Type B pancreatic cell (in vitro differentiated cells): ENCODE measurements around the gene CTSC. TPM values are rescaled to one million over a fixed set of nuclear protein-coding genes. Genes with fewer than 3 reads are reported as not detected.

Experiments used
- DNase-seq: peaks from one replicate; pipeline ENCODE4 v3.0.0; 2021; ENCODE audit warnings: mixed read lengths; ENCODE audit not compliant: unreplicated experiment; ENCODE audit errors: extremely low spot score
- H3K27ac Mint-ChIP-seq: 2 replicates; pipeline ENCODE4 v1.8.0; 2021; ENCODE audit warnings: mild to moderate bottlenecking, mixed read lengths
- H3K27me3 Mint-ChIP-seq: 2 replicates; pipeline ENCODE4 v1.8.0; 2021; ENCODE audit warnings: mixed read lengths
- H3K36me3 Mint-ChIP-seq: 2 replicates; pipeline ENCODE4 v1.8.0; 2021; ENCODE audit warnings: mixed read lengths
- H3K4me1 Mint-ChIP-seq: one replicate; pipeline ENCODE4 v1.8.0; 2021; ENCODE audit warnings: mixed read lengths; ENCODE audit not compliant: unreplicated experiment
- H3K4me3 Mint-ChIP-seq: 2 replicates; pipeline ENCODE4 v1.8.0; 2021; ENCODE audit warnings: mild to moderate bottlenecking, mixed read lengths
- H3K9me3 Mint-ChIP-seq: 2 replicates; pipeline ENCODE4 v1.8.0; 2021; ENCODE audit warnings: mixed read lengths
- CTCF ChIP-seq: fragments of 200-600 bp; sonication (generic); conservative IDR thresholded peaks from 2 replicates; pipeline ENCODE4 v1.5.0; 2021; ENCODE audit warnings: antibody characterized with exemption, mild to moderate bottlenecking
- total RNA-seq: library from RNA; stranded (reverse); gene quantifications from 2 replicates; pipeline ENCODE4 v1.2.1, GENCODE V29; 2021; ENCODE audit warnings: low replicate concordance

Gene CTSC
- total RNA-seq, 1 donor from 2014 or later, result 155 TPM

GRCh38 chr11:88317536-88317935 lies 20.0 kb downstream of the CTSC start:
- peaks cover 32% of the 10 kb centered on the region for H3K36me3 Mint-ChIP-seq
- TF ChIP-seq CTCF, result no peak

GRCh38 chr11:88315981-88316441 lies 21.5 kb downstream of the CTSC start:
- H3K27ac Mint-ChIP-seq, result no peak overlapping the region
- TF ChIP-seq CTCF, result no peak
- H3K9me3 Mint-ChIP-seq, result no peaks in the 10 kb centered on the region
- no peak overlapping the region for H3K4me3 Mint-ChIP-seq
- no peak for DNase-seq
- no peaks in the 10 kb centered on the region for H3K4me1 Mint-ChIP-seq
- no peaks in the 10 kb centered on the region for H3K27me3 Mint-ChIP-seq
- peaks cover 24% of the 10 kb centered on the region for H3K36me3 Mint-ChIP-seq

More at GRCh38 chr11:88317536-88317935, 20.0 kb downstream of the CTSC start:
- Mint-ChIP-seq H3K27ac (no peak overlapping the region), H3K4me3 (no peak overlapping the region), H3K27me3 (no peaks in the 10 kb centered on the region), H3K4me1 (no peaks in the 10 kb centered on the region), H3K9me3 (peaks cover 6% of the 10 kb centered on the region)
- no peak for DNase-seq

GRCh38 chr11:88315015-88315414 lies 22.5 kb downstream of the CTSC start:
- TF ChIP-seq CTCF, result no peak
- no peaks in the 10 kb centered on the region for H3K4me1 Mint-ChIP-seq
- no peak overlapping the region for H3K4me3 Mint-ChIP-seq
- no peaks in the 10 kb centered on the region for H3K9me3 Mint-ChIP-seq
- DNase-seq, result no peak
- no peaks in the 10 kb centered on the region for H3K27me3 Mint-ChIP-seq
- peak overlapping the region; percentile 26 for H3K27ac Mint-ChIP-seq
- peaks cover 24% of the 10 kb centered on the region for H3K36me3 Mint-ChIP-seq

- H3K36me3 Mint-ChIP-seq, result peaks cover 33% of the 10 kb centered on the region
- no peak overlapping the region for H3K4me3 Mint-ChIP-seq
- H3K4me1 Mint-ChIP-seq, result no peaks in the 10 kb centered on the region
- DNase-seq, result no peak
- TF ChIP-seq CTCF, result no peak
- H3K27me3 Mint-ChIP-seq, result no peaks in the 10 kb centered on the region
- no peaks in the 10 kb centered on the region for H3K9me3 Mint-ChIP-seq
- no peak overlapping the region for H3K27ac Mint-ChIP-seq
Observed at GRCh38 chr11:88313441-88313840, 24.1 kb downstream of the CTSC start.

- Mint-ChIP-seq H3K27me3 (no peaks in the 10 kb centered on the region), H3K27ac (no peak overlapping the region), H3K9me3 (no peaks in the 10 kb centered on the region), H3K4me3 (no peak overlapping the region), H3K4me1 (no peaks in the 10 kb centered on the region), H3K36me3 (peaks cover 31% of the 10 kb centered on the region)
- no peak for TF ChIP-seq CTCF
- no peak for DNase-seq
Observed at GRCh38 chr11:88312628-88313027, 24.9 kb downstream of the CTSC start.

GRCh38 chr11:88310246-88310645 lies 27.3 kb downstream of the CTSC start:
- Mint-ChIP-seq H3K27ac (no peak overlapping the region), H3K4me1 (no peaks in the 10 kb centered on the region), H3K9me3 (peaks cover 6% of the 10 kb centered on the region), H3K27me3 (no peaks in the 10 kb centered on the region), H3K36me3 (peaks cover 44% of the 10 kb centered on the region), H3K4me3 (no peak overlapping the region)
- no peak for DNase-seq
- TF ChIP-seq CTCF, result no peak
